ENCODE results near the gene ZBTB40.

- TF ChIP-seq CTCF (IDR thresholded peaks at IDR 0.05 in 8 of 11, conservative IDR thresholded peaks at IDR 0.05 in 3 of 11) = no peak
- TF ChIP-seq POLR2A (IDR thresholded peaks at IDR 0.05) = no peak
- TF ChIP-seq POLR2AphosphoS5 (IDR thresholded peaks at IDR 0.05) = no peak
Observed at GRCh38 chr1:22509815-22510214, 58.2 kb downstream of the ZBTB40 start.

Data from spleen (tissue), 7 donors.